CD4-positive, CD25-positive, alpha-beta regulatory T cell (primary cell): ENCODE measurements around the gene INPP4A. TPM values are rescaled to one million over a fixed set of nuclear protein-coding genes. Genes with fewer than 3 reads are reported as not detected.

Source experiments
- ATAC-seq, 2 donors: fragments of 150-1000 bp; cut with Tn5 transposase; one replicate each; pipeline ENCODE4 v1.10.0; 2021; ENCODE audit warnings: low read depth in 2 of 2, moderate number of reproducible peaks in 2 of 2, moderate library complexity in 1 of 2
- DNase-seq, 3 donors: peaks; one replicate each; pipeline versions ENCODE4 v3.0.0 to v3.0.0-alpha.2; 2012 to 2022; ENCODE audit warnings: mixed read lengths in 1 of 3
- H3K27ac ChIP-seq: one replicate; pipeline ENCODE4 v1.7.0; 2013; ENCODE audit warnings: mild to moderate bottlenecking, low read length; ENCODE audit not compliant: insufficient read depth, poor library complexity, severe bottlenecking
- H3K27me3 ChIP-seq: one replicate; pipeline ENCODE4 v1.7.0; 2013; ENCODE audit warnings: low read length; ENCODE audit not compliant: control insufficient read depth, insufficient read depth
- H3K36me3 ChIP-seq: one replicate; pipeline ENCODE4 v1.7.0; 2013; ENCODE audit warnings: mild to moderate bottlenecking, low read length, moderate library complexity; ENCODE audit not compliant: control insufficient read depth, insufficient read depth
- H3K4me1 ChIP-seq: 2 replicates; pipeline ENCODE4 v1.7.0; 2013; ENCODE audit warnings: mild to moderate bottlenecking, low read length; ENCODE audit not compliant: insufficient read depth, control insufficient read depth, poor library complexity, severe bottlenecking
- H3K4me3 ChIP-seq: one replicate; pipeline ENCODE4 v1.7.0; 2013; ENCODE audit warnings: low read depth, mild to moderate bottlenecking, low read length, moderate library complexity
- H3K9me3 ChIP-seq, 2 experiments: 1 replicate in 1 of 2; 2 replicates in 1 of 2; pipeline ENCODE4 v1.7.0; 2013; ENCODE audit warnings: low read length in 2 of 2, mild to moderate bottlenecking in 1 of 2, moderate library complexity in 1 of 2; ENCODE audit not compliant: control insufficient read depth in 2 of 2
- H3K27ac Mint-ChIP-seq, 3 donors: one replicate each; pipeline ENCODE4 v1.8.0; 2020 to 2022; ENCODE audit warnings: mild to moderate bottlenecking in 3 of 3, mixed read lengths in 3 of 3, moderate library complexity in 2 of 3
- H3K27me3 Mint-ChIP-seq: one replicate; pipeline ENCODE4 v1.8.0; 2022; ENCODE audit warnings: mild to moderate bottlenecking, mixed read lengths
- H3K36me3 Mint-ChIP-seq: one replicate; pipeline ENCODE4 v1.8.0; 2020; ENCODE audit warnings: mixed read lengths
- H3K4me1 Mint-ChIP-seq, 4 donors: one replicate each; pipeline ENCODE4 v1.8.0; 2020 to 2022; ENCODE audit warnings: mixed read lengths in 4 of 4, mild to moderate bottlenecking in 1 of 4
- H3K4me3 Mint-ChIP-seq, 4 donors: one replicate each; pipeline ENCODE4 v1.8.0; 2020 to 2022; ENCODE audit warnings: mild to moderate bottlenecking in 4 of 4, mixed read lengths in 4 of 4, moderate library complexity in 3 of 4
- H3K9me3 Mint-ChIP-seq, 7 donors: one replicate each; pipeline ENCODE4 v1.8.0; 2020 to 2022; ENCODE audit warnings: mixed read lengths in 7 of 7, mild to moderate bottlenecking in 3 of 7, moderate library complexity in 2 of 7
- polyA plus RNA-seq, 4 donors: library from polyadenylated mRNA; unstranded; fragments of 300-500 nt; fragmentation: Illumina TruSeq; gene quantifications; one replicate each; pipeline ENCODE4 v1.2.3, GENCODE V29; 2021
- total RNA-seq: library from RNA; stranded (reverse); gene quantifications from one replicate; pipeline ENCODE4 v1.2.3, GENCODE V29; 2022

Gene INPP4A
- total and polyA plus RNA-seq, 5 donors from 2014 or later: 27.9 to 106 (median 31.5) TPM

- Histone ChIP-seq H3K27me3 (no peaks in the 10 kb centered on the region), H3K9me3 (no peaks in the 10 kb centered on the region), H3K27ac (peak overlapping the region; percentile 88), H3K4me3 (peak overlapping the region; percentile 22), H3K4me1 (peaks cover 98% of the 10 kb centered on the region), H3K36me3 (no peaks in the 10 kb centered on the region)
- Mint-ChIP-seq H3K4me1 (peaks cover 34 to 98% (median 74%) of the 10 kb centered on the region in 4 donors), H3K27ac (peak overlapping the region; percentile 84 to 95 (median 91)), H3K9me3 (no peaks in the 10 kb centered on the region), H3K27me3 (no peaks in the 10 kb centered on the region), H3K4me3 (peak overlapping the region; percentile 55 to 79 (median 74)), H3K36me3 (peaks cover 12% of the 10 kb centered on the region)
- no peak for ATAC-seq
- peak in 1 of 3 donors; percentile 37 for DNase-seq
These were observed 24.1 kb downstream of the INPP4A start for GRCh38 chr2:98468621-98469236.

GRCh38 chr2:98469862-98470544, 25.3 kb downstream of the INPP4A start:
- Histone ChIP-seq H3K27me3 (no peaks in the 10 kb centered on the region), H3K4me3 (no peak overlapping the region), H3K4me1 (peaks cover 98% of the 10 kb centered on the region), H3K27ac (no peak overlapping the region), H3K9me3 (no peaks in the 10 kb centered on the region), H3K36me3 (no peaks in the 10 kb centered on the region)
- Mint-ChIP-seq H3K4me1 (peaks cover 35 to 98% (median 71%) of the 10 kb centered on the region in 4 donors), H3K9me3 (no peaks in the 10 kb centered on the region), H3K4me3 (peak overlapping the region; percentile 36 to 57 (median 47)), H3K27me3 (no peaks in the 10 kb centered on the region), H3K27ac (peak overlapping the region in 2 of 3 donors; percentile 55 to 76), H3K36me3 (peaks cover 12% of the 10 kb centered on the region)
- DNase-seq (no peak), ATAC-seq (no peak)

GRCh38 chr2:98470851-98471255, 26.2 kb downstream of the INPP4A start:
- Mint-ChIP-seq H3K27me3 (no peaks in the 10 kb centered on the region), H3K4me1 (peaks cover 32 to 98% (median 71%) of the 10 kb centered on the region in 4 donors), H3K27ac (peak overlapping the region; percentile 60 to 88 (median 70)), H3K9me3 (no peaks in the 10 kb centered on the region), H3K36me3 (peaks cover 12% of the 10 kb centered on the region), H3K4me3 (peak overlapping the region; percentile 22 to 84 (median 69))
- Histone ChIP-seq H3K36me3 (no peaks in the 10 kb centered on the region), H3K4me1 (peaks cover 98% of the 10 kb centered on the region), H3K4me3 (no peak overlapping the region), H3K27me3 (no peaks in the 10 kb centered on the region), H3K9me3 (no peaks in the 10 kb centered on the region), H3K27ac (no peak overlapping the region)
- ATAC-seq (no peak), DNase-seq (peak in 1 of 3 donors; percentile 47)

GRCh38 chr2:98471402-98472131, 26.9 kb downstream of the INPP4A start:
- Histone ChIP-seq H3K4me1 (peaks cover 97% of the 10 kb centered on the region), H3K4me3 (no peak overlapping the region), H3K27ac (peak overlapping the region; percentile 6), H3K9me3 (no peaks in the 10 kb centered on the region), H3K36me3 (no peaks in the 10 kb centered on the region), H3K27me3 (no peaks in the 10 kb centered on the region)
- Mint-ChIP-seq H3K4me3 (peak overlapping the region; percentile 58 to 84 (median 79)), H3K9me3 (no peaks in the 10 kb centered on the region), H3K4me1 (peaks cover 28 to 97% (median 67%) of the 10 kb centered on the region in 4 donors), H3K27ac (peak overlapping the region; percentile 70 to 88 (median 86)), H3K27me3 (no peaks in the 10 kb centered on the region), H3K36me3 (peaks cover 12% of the 10 kb centered on the region)
- DNase-seq (no peak), ATAC-seq (no peak)

- Histone ChIP-seq H3K4me3 (no peak overlapping the region), H3K4me1 (peaks cover 97% of the 10 kb centered on the region), H3K27ac (peak overlapping the region; percentile 25), H3K9me3 (no peaks in the 10 kb centered on the region), H3K36me3 (no peaks in the 10 kb centered on the region), H3K27me3 (no peaks in the 10 kb centered on the region)
- peaks cover 12% of the 10 kb centered on the region for H3K36me3 Mint-ChIP-seq
- peaks cover 23 to 97% (median 66%) of the 10 kb centered on the region in 4 donors for H3K4me1 Mint-ChIP-seq
- H3K27me3 Mint-ChIP-seq: no peaks in the 10 kb centered on the region
- no peak for ATAC-seq
- no peaks in the 10 kb centered on the region for H3K9me3 Mint-ChIP-seq
- DNase-seq: no peak
- H3K4me3 Mint-ChIP-seq: peak overlapping the region; percentile 58 to 84 (median 81)
- H3K27ac Mint-ChIP-seq: peak overlapping the region; percentile 72 to 88 (median 86)
These were observed 27.5 kb downstream of the INPP4A start for GRCh38 chr2:98472132-98472650.

GRCh38 chr2:98472961-98473746, 28.5 kb downstream of the INPP4A start:
- no peaks in the 10 kb centered on the region for H3K27me3 Mint-ChIP-seq
- no peaks in the 10 kb centered on the region for H3K9me3 Mint-ChIP-seq
- Histone ChIP-seq H3K9me3 (no peaks in the 10 kb centered on the region), H3K4me1 (peaks cover 97% of the 10 kb centered on the region), H3K36me3 (no peaks in the 10 kb centered on the region), H3K27me3 (no peaks in the 10 kb centered on the region), H3K27ac (peak overlapping the region; percentile 64), H3K4me3 (peak overlapping the region; percentile 83)
- peak overlapping the region; percentile 66 to 84 (median 82) for H3K4me3 Mint-ChIP-seq
- peaks cover 12% of the 10 kb centered on the region for H3K36me3 Mint-ChIP-seq
- ATAC-seq (no peak), DNase-seq (no peak)
- H3K27ac Mint-ChIP-seq: peak overlapping the region; percentile 72 to 88 (median 86)
- peaks cover 20 to 98% (median 69%) of the 10 kb centered on the region in 4 donors for H3K4me1 Mint-ChIP-seq
